Liver (tissue), 9 donors: Measurements from ENCODE around the gene YKT6. TPM values are rescaled to one million over a fixed set of nuclear protein-coding genes. Genes with fewer than 3 reads are reported as not detected.

Experiments
- DNase-seq: peaks from one replicate; pipeline ENCODE4 v3.0.0-alpha.2; 2017; ENCODE audit warnings: low spot score
- H3K27ac ChIP-seq, 2 donors: one replicate each; pipeline ENCODE4 v1.7.0; 2013; ENCODE audit warnings: inconsistent platforms in 2 of 2, low read length in 2 of 2, control low read depth in 1 of 2, low read depth in 1 of 2, mild to moderate bottlenecking in 1 of 2
- H3K27me3 ChIP-seq, 4 donors: one replicate each; pipeline versions ENCODE4 v1.6.1 to v1.7.0; 2013; ENCODE audit warnings: low read length in 3 of 4, inconsistent platforms in 1 of 4, mild to moderate bottlenecking in 1 of 4, moderate library complexity in 1 of 4; ENCODE audit not compliant: control insufficient read depth in 4 of 4, insufficient read depth in 4 of 4
- H3K36me3 ChIP-seq, 4 donors: one replicate each; pipeline versions ENCODE4 v1.6.1 to v1.7.0; 2013; ENCODE audit warnings: low read length in 3 of 4, mild to moderate bottlenecking in 3 of 4, low read depth in 1 of 4, moderate library complexity in 1 of 4; ENCODE audit not compliant: control insufficient read depth in 4 of 4, insufficient read depth in 3 of 4
- H3K4me1 ChIP-seq, 4 donors: one replicate each; pipeline versions ENCODE4 v1.6.1 to v1.7.0; 2013; ENCODE audit warnings: low read length in 3 of 4, mild to moderate bottlenecking in 3 of 4, moderate library complexity in 1 of 4; ENCODE audit not compliant: control insufficient read depth in 4 of 4, insufficient read depth in 4 of 4
- H3K4me3 ChIP-seq, 3 donors: one replicate each; pipeline versions ENCODE4 v1.6.1 to v1.7.0; 2013; ENCODE audit warnings: low read length in 3 of 3, control low read depth in 1 of 3, low read depth in 1 of 3, mild to moderate bottlenecking in 1 of 3
- H3K9ac ChIP-seq, 2 donors: one replicate each; pipeline ENCODE4 v1.7.0; 2013; ENCODE audit warnings: low read length in 2 of 2, mild to moderate bottlenecking in 2 of 2, moderate library complexity in 2 of 2, control low read depth in 1 of 2, low read depth in 1 of 2
- H3K9me3 ChIP-seq, 4 donors: one replicate each; pipeline versions ENCODE4 v1.6.1 to v1.7.0; 2013; ENCODE audit warnings: low read length in 3 of 4; ENCODE audit not compliant: control insufficient read depth in 4 of 4
- EGR1 ChIP-seq, 2 donors: IDR thresholded peaks; 2 replicates each; pipeline ENCODE4 v1.6.1; 2016 to 2018; ENCODE audit warnings: antibody characterized with exemption in 2 of 2, low read depth in 2 of 2
- FOXA2 ChIP-seq: IDR thresholded peaks from 2 replicates; pipeline ENCODE4 v1.6.1; 2016; ENCODE audit warnings: antibody characterized with exemption
- HNF4A ChIP-seq, 2 donors: conservative IDR thresholded peaks; 2 replicates each; pipeline ENCODE4 v1.6.1; 2016; ENCODE audit warnings: antibody characterized with exemption in 2 of 2, mild to moderate bottlenecking in 2 of 2
- HNF4G ChIP-seq: IDR thresholded peaks from 2 replicates; pipeline ENCODE4 v1.6.1; 2016; ENCODE audit warnings: antibody characterized with exemption
- JUND ChIP-seq, 2 donors: IDR thresholded peaks; 2 replicates each; pipeline ENCODE4 v1.6.1; 2016; ENCODE audit warnings: antibody characterized with exemption in 2 of 2
- NR2F2 ChIP-seq: IDR thresholded peaks from 2 replicates; pipeline ENCODE4 v1.6.1; 2016; ENCODE audit warnings: antibody characterized with exemption
- SP1 ChIP-seq: IDR thresholded peaks from 2 replicates; pipeline ENCODE4 v1.6.1; 2018; ENCODE audit warnings: antibody characterized with exemption, mild to moderate bottlenecking
- TAF1 ChIP-seq: conservative IDR thresholded peaks from 2 replicates; pipeline ENCODE4 v1.6.1; 2016; ENCODE audit warnings: antibody characterized with exemption, mild to moderate bottlenecking
- WGBS: extraction: QIAGEN DNeasy Blood & Tissue Kit; methylation state at CpG from one replicate; pipeline ENCODE4 v1.1.7; 2013; 5-methylcytosine and 5-hydroxymethylcytosine counted together
- polyA plus RNA-seq, 2 donors: library from polyadenylated mRNA; stranded (reverse) in 1 of 2; unstranded in 1 of 2; fragments of 200-250 nt in 1 of 2; fragments of >200 nt in 1 of 2; fragmentation: Nextera tagmentation in 1 of 2; extraction: Ambion mirVana in 1 of 2; gene quantifications; one replicate each; pipeline versions ENCODE4 v1.2.1 to v1.2.3, GENCODE V29; 2013 to 2015
- total RNA-seq, 2 donors: library from RNA; depleted of rRNA; stranded (reverse); fragments of >200 nt; gene quantifications; one replicate each; pipeline ENCODE4 v1.2.3, GENCODE V29; 2014
- TF ChIP-seq, protein P1 (sequence below): IDR thresholded peaks from 2 replicates; pipeline ENCODE4 v1.6.1; 2016; ENCODE audit warnings: antibody characterized with exemption, mild to moderate bottlenecking
- TF ChIP-seq, protein P2 (sequence below): IDR thresholded peaks from 2 replicates; pipeline ENCODE4 v1.6.1; 2016; ENCODE audit warnings: antibody characterized with exemption
- TF ChIP-seq, protein P3 (sequence below): IDR thresholded peaks from 2 replicates; pipeline ENCODE4 v1.6.1; 2016; ENCODE audit warnings: antibody characterized with exemption
- TF ChIP-seq, protein P4 (sequence below): IDR thresholded peaks from 2 replicates; pipeline ENCODE4 v1.6.1; 2016; ENCODE audit warnings: antibody characterized with exemption
- TF ChIP-seq, protein P5 (sequence below): fragments of 150-350 bp; IDR thresholded peaks from 2 replicates; pipeline ENCODE4 v1.5.1; 2017; ENCODE audit warnings: improper control_type of control experiment, low read depth, low read length; ENCODE audit not compliant: missing input control
- donor health status: healthy.
- donor health status: healthy.
- donor health status: healthy.
- donor health status: healthy.
- donor health status: healthy.

The YKT6 gene
- total and polyA plus RNA-seq, 4 donors = 8.1 to 22.0 (median 21.0) TPM

DNA sequence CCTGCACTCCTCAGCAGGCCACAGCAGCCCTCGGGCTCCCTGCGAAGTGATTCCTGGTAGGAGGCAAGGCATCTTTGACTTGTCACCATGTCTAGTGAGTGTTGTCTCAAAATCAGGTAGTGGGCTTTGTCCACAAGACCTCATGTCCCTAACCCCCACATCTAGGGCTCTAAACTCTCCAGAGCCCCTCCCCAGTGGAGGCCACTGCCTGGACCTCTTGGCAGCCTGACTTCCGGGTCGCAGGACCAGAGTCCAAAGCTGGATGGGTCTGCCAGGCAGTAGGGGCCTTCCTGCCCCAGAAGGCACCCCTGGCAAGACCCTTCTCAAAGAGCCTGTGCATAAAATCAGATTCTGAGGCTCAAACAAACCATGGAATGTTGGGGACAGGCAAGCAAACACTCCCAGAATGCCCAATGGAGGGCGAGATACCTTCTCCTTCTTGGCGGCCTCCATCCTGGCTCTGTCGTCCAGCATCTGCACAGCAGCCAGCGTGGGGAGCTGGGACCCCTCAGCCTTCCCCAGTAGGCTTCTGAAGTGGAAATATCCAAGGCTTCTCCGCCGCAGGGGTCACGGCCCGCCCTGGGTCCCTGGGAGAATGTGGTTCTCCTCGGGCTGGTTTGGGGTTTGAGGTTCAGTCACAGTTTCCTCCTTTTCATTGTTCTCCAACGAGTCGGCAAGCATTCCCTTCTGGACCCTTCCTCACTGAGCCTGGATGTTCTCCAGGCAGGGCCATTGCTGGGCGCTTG is 12.1 kb upstream of the YKT6 start:
- Histone ChIP-seq H3K9me3 (no peaks in the 10 kb centered on the region), H3K4me3 (no peak overlapping the region), H3K27me3 (no peaks in the 10 kb centered on the region), H3K9ac (no peak overlapping the region), H3K4me1 (peaks cover 0 to 10% (median 4%) of the 10 kb centered on the region in 4 donors), H3K36me3 (no peaks in the 10 kb centered on the region), H3K27ac (no peak overlapping the region)
- 86% methylated on average over 16 of the region's 16 CpGs for WGBS
- DNase-seq = no peak
- TF ChIP-seq, protein P1, sequence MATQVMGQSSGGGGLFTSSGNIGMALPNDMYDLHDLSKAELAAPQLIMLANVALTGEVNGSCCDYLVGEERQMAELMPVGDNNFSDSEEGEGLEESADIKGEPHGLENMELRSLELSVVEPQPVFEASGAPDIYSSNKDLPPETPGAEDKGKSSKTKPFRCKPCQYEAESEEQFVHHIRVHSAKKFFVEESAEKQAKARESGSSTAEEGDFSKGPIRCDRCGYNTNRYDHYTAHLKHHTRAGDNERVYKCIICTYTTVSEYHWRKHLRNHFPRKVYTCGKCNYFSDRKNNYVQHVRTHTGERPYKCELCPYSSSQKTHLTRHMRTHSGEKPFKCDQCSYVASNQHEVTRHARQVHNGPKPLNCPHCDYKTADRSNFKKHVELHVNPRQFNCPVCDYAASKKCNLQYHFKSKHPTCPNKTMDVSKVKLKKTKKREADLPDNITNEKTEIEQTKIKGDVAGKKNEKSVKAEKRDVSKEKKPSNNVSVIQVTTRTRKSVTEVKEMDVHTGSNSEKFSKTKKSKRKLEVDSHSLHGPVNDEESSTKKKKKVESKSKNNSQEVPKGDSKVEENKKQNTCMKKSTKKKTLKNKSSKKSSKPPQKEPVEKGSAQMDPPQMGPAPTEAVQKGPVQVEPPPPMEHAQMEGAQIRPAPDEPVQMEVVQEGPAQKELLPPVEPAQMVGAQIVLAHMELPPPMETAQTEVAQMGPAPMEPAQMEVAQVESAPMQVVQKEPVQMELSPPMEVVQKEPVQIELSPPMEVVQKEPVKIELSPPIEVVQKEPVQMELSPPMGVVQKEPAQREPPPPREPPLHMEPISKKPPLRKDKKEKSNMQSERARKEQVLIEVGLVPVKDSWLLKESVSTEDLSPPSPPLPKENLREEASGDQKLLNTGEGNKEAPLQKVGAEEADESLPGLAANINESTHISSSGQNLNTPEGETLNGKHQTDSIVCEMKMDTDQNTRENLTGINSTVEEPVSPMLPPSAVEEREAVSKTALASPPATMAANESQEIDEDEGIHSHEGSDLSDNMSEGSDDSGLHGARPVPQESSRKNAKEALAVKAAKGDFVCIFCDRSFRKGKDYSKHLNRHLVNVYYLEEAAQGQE = no peak
- TF ChIP-seq, protein P2, sequence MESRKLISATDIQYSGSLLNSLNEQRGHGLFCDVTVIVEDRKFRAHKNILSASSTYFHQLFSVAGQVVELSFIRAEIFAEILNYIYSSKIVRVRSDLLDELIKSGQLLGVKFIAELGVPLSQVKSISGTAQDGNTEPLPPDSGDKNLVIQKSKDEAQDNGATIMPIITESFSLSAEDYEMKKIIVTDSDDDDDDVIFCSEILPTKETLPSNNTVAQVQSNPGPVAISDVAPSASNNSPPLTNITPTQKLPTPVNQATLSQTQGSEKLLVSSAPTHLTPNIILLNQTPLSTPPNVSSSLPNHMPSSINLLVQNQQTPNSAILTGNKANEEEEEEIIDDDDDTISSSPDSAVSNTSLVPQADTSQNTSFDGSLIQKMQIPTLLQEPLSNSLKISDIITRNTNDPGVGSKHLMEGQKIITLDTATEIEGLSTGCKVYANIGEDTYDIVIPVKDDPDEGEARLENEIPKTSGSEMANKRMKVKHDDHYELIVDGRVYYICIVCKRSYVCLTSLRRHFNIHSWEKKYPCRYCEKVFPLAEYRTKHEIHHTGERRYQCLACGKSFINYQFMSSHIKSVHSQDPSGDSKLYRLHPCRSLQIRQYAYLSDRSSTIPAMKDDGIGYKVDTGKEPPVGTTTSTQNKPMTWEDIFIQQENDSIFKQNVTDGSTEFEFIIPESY = no peak
- TF ChIP-seq HNF4G = no peak
- TF ChIP-seq JUND (IDR thresholded peaks at IDR 0.05) = no peak
- no peak for TF ChIP-seq NR2F2
- TF ChIP-seq EGR1 (IDR thresholded peaks at IDR 0.05; ENCODE audit: low read depth in 2 of 2) = no peak
- no peak for TF ChIP-seq SP1
- TF ChIP-seq, protein P3, sequence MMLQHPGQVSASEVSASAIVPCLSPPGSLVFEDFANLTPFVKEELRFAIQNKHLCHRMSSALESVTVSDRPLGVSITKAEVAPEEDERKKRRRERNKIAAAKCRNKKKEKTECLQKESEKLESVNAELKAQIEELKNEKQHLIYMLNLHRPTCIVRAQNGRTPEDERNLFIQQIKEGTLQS = no peak
- TF ChIP-seq, protein P4, sequence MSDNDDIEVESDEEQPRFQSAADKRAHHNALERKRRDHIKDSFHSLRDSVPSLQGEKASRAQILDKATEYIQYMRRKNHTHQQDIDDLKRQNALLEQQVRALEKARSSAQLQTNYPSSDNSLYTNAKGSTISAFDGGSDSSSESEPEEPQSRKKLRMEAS = no peak

DNA sequence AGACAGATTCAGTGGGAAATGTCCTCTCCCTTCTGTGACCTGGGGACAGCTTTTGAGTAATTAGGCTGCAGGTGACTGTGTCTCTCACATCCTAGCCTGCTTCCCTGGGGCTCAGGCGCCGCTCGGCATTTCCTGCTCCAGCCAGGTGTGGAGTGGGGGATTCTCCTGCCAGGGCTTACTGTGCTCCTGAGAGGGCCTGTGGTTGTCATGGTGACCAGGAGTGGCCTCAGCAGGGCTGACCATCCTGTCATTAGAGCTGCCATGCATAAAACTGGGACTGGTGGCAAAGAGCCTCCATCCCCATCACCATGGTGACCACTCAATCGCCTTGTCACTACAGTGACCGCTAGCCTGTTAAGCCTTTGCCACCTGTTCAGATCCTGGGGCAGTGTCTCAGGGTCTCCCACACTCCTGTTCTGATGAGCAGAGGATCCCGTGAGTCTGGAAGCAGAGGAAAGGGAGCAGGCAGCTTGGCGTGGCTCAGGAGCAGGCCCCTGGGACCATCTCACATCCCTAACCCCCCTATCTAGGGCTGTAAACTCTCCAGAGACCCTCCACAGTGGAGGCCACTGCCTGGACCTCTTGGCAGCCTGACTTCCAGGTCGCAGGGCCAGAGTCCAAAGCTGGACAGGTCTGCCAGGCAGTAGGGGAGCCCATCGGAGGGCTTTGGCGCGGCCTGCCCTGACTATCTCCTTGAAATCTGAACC is 11.3 kb upstream of the YKT6 start, which contains the start of gene GCK:
GCK (minus strand) TSS at position 154 of the 707 bp plus-strand sequence. CDS start 486 bp downstream, outside the sequence.
- Histone ChIP-seq H3K27me3 (no peaks in the 10 kb centered on the region), H3K9me3 (no peaks in the 10 kb centered on the region), H3K36me3 (no peaks in the 10 kb centered on the region), H3K27ac (no peak within 1 kb of the TSS), H3K4me1 (peaks cover 0 to 10% (median 4%) of the 10 kb centered on the region in 4 donors), H3K4me3 (no peak within 1 kb of the TSS), H3K9ac (no peak within 1 kb of the TSS)
- no peak for TF ChIP-seq SP1
- TF ChIP-seq JUND (IDR thresholded peaks at IDR 0.05) = no peak
- no peak for TF ChIP-seq EGR1 (IDR thresholded peaks at IDR 0.05; ENCODE audit: low read depth in 2 of 2)
- TF ChIP-seq FOXA2 = no peak
- TF ChIP-seq HNF4G = no peak
- TF ChIP-seq, protein P4 = no peak
- TF ChIP-seq, protein P5, sequence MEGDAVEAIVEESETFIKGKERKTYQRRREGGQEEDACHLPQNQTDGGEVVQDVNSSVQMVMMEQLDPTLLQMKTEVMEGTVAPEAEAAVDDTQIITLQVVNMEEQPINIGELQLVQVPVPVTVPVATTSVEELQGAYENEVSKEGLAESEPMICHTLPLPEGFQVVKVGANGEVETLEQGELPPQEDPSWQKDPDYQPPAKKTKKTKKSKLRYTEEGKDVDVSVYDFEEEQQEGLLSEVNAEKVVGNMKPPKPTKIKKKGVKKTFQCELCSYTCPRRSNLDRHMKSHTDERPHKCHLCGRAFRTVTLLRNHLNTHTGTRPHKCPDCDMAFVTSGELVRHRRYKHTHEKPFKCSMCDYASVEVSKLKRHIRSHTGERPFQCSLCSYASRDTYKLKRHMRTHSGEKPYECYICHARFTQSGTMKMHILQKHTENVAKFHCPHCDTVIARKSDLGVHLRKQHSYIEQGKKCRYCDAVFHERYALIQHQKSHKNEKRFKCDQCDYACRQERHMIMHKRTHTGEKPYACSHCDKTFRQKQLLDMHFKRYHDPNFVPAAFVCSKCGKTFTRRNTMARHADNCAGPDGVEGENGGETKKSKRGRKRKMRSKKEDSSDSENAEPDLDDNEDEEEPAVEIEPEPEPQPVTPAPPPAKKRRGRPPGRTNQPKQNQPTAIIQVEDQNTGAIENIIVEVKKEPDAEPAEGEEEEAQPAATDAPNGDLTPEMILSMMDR = no peak
- TF ChIP-seq TAF1 = no peak
- TF ChIP-seq, protein P2 = no peak
- TF ChIP-seq, protein P3 = no peak
- no peak for TF ChIP-seq HNF4A (conservative IDR thresholded peaks at IDR 0.05)
- 83% methylated on average over 11 of the region's 11 CpGs for WGBS
- no peak for DNase-seq
